ENCODE measurements around the gene PLEKHH2.
A peak's percentile ranks its signal among the peaks of the same experiment; 100 is the strongest.

Gene PLEKHH2

DNA sequence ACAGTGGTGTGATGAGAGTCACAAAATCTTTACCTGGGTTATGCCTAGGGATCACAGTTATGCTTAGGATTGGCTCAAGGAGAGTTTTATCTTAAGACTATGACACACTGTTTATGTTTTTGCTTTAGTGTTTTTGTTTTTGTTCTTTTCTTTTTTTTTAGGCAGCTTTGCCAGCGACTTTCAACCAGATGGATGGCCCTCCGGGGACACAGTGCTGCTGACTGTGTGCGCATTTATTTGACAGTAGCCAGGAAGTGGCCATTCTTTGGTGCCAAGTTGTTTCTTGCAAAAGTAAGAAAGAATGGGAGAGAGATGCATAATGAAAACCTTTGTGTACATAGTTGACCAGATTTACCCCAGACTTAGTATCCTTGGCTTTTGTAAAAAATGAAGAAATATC is 121.7 kb downstream of the PLEKHH2 start:
- FAIRE-seq (no peak), DNase-seq (ENCODE audit: low spot score) (no peak)

DNA sequence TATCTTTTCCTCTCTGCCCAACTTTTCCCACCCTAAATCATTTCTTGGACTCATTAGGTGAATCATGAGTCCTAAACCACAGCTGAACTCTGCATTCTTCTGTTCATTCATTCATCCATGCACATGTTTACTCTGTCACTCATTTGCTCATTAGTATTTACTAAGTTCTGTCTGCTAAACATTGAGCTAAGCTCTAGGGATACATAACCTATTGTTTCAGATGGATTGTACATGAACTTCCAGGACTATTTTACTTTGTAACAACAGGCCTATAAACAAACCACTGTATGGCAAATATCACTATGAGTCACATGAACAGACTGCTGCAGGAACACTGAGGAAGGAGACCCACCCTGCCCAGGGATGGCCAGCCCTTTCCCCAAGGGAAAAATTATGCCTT is 122.1 kb downstream of the PLEKHH2 start:
- DNase-seq (ENCODE audit: low spot score) = peak; percentile 56
- FAIRE-seq = peak; percentile 67

DNA sequence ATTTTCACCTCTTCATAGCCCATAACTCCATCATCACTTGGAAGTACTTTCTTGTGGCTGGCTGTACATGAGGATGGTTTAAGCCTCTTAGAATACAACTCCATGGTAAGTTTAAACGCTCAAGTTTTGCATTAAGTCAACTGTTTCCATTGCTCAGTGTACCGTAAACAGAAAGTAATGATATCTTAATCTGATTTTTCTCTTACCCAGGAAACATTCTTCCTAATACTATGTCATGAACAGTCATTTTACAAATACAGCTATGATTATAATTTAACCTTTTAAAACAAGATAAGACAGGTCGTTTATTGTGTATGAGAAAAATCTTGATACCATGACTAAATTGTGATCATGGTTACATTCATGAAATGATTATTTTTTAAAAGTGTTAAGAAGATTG is 125.2 kb downstream of the PLEKHH2 start:
- DNase-seq (ENCODE audit: low spot score) (no peak), FAIRE-seq (no peak)

DNA sequence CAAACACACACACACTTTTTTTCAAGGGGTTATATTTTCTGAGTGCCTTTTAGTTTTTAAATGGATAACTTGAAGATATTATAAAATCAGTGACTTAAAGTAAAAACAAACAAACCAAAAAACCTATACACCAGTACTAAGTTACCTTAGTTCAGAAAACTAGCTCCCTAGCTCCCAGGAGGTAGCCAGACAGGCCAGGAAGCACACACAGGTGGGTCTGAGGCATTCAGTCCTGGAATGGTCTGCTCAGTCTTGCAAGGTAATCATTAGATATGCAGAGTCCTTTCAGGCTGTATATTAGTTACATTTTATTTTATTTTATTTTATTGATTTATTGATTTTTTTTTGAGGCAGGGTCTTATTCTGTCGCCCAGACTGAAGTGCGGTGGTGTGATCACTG is 126.0 kb downstream of the PLEKHH2 start:
- no peak for FAIRE-seq

DNA sequence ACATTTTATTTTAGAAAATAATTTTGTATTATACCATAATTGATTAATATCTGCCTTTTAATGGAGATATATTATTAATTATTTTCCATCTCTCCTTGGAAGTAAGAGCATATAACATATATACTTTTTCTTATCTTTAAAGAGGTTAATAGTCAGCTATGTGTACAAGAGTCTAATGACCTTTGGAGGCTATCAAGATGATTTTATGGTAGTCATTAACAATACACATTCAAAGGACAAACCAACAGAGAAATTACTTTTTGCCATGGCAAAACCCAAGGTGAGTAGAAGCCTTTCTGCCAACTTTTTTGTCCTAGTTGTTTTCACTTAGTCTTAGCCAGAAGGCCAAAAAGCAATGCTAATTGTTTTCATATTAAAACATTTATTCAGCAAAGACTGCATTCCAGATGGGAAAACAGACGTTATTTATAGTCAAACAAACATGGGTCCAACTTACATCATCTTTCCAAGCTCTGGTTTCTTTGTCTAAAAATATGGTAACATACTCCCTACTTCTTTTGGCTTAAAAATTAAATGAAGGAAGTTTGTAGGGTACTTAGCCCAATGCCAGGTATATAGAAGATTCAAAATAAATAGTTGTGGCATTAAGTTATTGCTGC is 127.1 kb downstream of the PLEKHH2 start:
- no peak for DNase-seq (ENCODE audit: low spot score)
- FAIRE-seq = no peak

More for the DNA sequence above, 126.0 kb downstream of the PLEKHH2 start:
- no peak for DNase-seq (ENCODE audit: low spot score)

DNA sequence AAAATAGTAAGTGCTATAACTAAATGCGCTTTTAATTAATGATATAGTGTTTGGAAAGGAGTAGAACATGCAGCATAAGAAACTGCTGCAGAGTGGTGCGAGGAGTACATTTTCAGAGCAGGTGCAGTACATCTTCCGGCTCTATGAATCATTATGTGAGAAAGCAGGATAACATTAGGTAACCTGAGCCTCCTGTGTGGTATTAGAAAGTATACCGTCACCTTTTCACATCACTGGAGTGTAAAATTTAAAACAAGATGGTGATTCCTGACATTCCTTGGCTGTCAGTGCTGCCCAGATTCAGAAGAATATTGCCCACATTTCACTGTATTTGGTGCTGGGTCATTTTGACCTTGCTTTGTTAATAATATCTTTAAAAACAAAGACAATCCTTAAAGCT is 128.9 kb downstream of the PLEKHH2 start:
- DNase-seq (ENCODE audit: low spot score) = no peak
- FAIRE-seq = no peak

DNA sequence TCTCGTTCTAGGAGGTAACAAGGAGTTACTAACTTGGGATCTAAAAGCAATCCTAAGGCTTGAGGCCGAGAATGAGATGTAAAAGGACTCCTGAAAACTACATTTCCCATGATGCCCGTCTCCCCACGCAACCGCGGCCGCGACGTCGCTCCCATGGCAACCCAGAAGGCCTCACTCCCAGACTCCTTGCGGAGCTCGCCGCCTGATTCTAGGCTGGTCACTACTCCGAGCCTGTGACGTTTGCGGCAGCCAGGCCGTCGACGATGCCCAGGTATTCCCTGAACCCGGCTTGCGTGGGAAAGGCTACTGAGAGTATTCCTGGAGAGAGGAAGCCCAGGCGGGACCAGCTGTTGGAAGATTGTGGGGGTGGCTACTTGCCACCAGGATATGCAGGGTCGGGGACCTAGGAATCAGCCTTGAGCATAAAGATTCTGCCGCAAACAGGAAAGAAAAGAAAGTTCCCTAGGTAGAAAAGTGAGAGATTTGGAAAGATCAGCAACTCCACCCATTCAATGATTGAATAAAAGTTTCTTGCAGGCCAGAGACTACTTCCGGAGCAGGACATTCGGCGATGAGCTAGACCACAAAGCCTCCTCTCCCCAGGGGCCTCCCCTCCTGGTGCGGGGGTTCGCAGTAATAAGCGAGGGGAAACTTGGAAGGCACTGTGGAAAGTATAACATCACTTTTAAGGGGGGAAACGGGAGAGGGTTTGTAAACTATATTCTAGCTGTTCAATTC is 137.0 kb downstream of the PLEKHH2 start, which contains the start of gene DYNC2LI1:
Gene DYNC2LI1 (plus strand): TSS at position 164 of the 738 bp plus-strand sequence. CDS start 100 bp downstream, at position 264.
- DNase-seq (ENCODE audit: low spot score) (peak; percentile 97), FAIRE-seq (peak; percentile 86)

DNA sequence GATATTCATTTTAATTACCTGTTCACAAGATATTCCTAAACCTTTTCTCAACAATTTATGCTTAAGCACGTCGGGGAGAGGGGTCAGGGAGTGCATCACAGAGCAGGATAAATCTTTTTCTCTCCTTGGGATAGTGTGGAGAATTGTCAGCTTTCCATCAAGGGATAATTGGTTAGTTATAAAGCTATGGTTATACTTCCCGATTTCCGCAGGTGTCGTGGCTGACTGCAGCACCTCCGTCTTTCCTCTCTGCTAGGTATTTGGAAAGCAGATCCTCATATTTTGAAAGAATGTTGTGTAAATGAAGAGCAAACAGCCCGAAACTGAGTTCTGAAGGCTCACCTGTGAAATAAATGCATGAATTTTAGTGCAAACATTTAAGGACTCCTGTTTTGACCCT is 137.6 kb downstream of the PLEKHH2 start:
- FAIRE-seq (no peak), DNase-seq (ENCODE audit: low spot score) (no peak)

DNA sequence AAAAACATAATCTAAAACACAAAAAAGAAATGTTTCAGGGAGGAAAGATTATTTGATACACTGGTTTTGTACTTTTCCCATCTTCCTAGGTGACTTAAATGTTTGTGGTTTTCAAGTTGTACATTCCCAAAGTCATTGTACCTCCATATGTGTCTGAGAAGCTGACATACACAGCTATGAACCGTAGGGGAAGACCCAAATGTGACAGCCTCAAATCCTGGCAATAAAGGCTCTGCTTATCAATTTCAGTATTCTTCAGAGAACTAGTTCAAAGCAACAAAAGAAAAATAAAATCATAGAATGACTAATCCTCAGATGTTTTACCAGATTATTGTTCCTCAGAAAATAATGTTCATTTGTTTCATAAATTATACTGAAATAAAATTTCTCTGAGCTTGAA is 139.3 kb downstream of the PLEKHH2 start:
- FAIRE-seq = no peak

DNA sequence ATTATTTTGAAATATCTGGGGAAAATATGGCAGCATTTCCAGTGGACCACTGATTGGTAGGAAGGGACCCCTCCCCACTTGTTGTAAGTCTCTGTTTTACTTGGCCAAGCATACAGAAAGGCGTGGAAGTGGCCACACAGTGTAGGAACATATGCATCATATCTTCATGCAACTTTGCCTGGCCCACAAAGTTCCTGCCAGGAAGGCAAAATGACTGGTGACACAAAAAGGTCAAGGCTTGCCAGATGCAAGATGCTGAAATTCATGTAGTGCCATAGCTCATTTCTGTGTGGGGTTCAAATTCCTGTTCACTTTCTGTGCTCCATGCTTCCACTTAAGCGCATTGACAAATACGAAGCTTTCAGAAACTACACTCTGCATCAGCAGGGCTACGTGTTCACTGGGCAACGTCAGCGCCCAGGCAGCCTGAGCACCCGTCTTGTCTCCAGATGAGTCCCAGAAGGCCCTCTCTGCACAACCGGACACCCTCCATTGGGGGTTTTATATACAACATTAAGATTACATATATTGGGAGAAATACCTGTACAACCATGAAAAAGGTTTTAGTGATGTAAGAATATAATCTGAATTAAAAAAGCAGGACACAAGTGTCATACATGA is 140.4 kb downstream of the PLEKHH2 start:
- FAIRE-seq = no peak
- DNase-seq (ENCODE audit: low spot score) = no peak

More for the DNA sequence above, 139.3 kb downstream of the PLEKHH2 start:
- DNase-seq (ENCODE audit: low spot score) = no peak

DNA sequence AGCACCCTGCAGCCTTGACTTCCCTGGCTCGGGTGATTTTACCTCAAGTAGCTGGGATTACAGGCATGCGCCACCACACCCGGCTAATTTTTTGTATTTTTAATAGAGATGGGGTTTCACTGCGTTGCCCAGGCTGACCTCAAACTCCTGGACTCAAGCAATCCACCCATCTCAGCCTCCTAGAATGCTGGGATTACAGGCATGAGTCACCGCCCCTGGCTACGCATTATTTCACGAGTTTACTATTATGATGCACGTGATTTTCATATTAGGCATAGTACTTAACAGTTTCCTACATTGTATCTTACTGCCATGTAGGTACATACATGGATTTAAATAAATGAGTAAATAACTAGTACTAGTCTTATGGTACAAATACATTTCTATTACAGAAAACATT is 141.2 kb downstream of the PLEKHH2 start:
- FAIRE-seq = no peak
- no peak for DNase-seq (ENCODE audit: low spot score)

DNA sequence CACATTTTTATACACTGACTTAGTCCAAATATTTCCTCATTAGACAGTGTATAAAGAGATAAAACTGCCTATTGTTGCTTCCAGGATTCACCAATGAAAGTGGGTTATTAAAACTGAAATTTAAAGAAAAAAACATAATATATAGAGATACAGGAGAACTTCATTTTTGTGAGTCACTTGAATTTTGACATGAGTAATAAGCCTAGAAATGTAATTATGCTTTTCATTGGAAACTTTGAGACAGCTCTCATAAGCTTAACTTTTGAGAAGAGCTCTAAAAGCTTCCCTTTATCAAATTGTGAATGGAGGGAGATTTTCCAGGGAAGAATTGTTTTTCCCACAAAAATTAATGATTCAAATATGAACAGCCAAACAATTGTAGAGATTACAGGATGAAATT is 150.8 kb downstream of the PLEKHH2 start:
- FAIRE-seq (no peak), DNase-seq (ENCODE audit: low spot score) (no peak)

DNA sequence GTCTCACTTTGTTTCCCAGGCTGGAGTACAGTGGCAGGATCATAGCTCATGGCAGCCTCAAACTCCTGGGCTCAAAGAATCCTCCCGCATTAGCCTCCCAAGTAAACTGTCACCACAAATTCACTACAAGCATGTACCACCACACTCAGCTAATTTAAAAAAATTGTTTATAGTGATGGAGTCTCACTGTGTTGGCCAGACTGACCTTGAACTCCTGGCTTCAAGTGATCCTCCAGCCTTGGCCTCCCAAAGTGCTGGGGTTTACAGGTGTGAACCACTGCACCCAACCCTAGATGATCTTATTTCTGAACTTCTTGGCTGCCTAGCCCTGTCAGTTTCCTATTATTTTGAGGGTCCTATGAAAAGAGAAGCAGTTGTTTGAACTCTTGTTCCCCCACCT is 151.6 kb downstream of the PLEKHH2 start:
- DNase-seq (ENCODE audit: low spot score) (no peak), FAIRE-seq (no peak)

DNA sequence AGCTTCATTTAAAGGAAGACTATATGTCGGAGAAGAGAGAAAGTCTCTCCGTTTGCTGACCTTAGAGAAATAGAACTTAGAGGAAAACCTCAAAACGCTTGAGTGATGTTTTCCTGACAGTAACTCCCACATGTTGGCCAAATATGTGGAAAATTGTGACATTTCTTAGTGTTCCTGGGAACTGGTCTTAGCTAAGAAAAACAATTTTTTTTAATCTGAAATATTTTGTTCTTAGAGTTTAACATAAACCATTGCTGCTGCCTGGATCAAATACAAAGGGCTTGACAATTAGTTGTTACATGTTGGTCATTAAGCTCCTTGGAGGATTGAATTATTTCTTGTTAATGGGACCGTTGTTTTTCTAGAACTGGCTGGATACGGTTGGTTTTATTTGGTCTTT is 153.1 kb downstream of the PLEKHH2 start:
- FAIRE-seq = no peak
- DNase-seq (ENCODE audit: low spot score) = no peak

DNA sequence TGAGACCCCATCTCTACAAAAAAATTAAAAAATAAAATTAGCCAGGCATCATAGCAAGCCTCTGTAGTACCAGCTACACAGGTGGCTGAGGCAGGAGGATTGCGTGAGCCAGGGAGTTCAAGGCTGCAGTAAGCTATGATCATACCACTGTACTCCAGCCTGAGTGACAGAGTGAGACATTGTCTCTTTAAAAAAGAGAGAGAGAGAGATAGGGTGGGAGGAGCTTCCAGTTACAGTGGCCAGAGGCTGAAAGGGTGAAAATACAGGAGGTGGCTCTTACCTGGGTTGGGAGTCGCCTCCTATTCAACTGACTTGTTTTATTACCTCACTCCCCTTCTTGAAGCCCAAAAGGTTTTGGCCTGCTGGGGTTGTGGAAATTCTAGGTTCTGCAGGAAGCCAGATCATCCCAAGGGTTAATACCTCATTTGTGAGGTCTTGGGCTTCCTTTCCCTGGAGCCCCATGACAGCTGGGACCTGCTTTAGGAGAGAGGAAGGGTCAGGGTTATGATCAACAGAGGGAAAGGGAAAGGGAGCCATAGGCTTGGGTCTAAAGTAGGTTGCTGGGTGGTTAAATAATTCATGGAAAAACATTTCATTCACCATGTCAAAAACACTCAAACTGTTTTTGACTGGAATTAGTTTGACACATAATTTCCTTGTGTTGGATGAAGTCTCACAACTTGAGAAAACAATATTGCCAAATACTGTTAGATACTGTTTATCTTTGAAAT is 154.1 kb downstream of the PLEKHH2 start:
- DNase-seq (ENCODE audit: low spot score) = no peak
- FAIRE-seq = no peak

DNA sequence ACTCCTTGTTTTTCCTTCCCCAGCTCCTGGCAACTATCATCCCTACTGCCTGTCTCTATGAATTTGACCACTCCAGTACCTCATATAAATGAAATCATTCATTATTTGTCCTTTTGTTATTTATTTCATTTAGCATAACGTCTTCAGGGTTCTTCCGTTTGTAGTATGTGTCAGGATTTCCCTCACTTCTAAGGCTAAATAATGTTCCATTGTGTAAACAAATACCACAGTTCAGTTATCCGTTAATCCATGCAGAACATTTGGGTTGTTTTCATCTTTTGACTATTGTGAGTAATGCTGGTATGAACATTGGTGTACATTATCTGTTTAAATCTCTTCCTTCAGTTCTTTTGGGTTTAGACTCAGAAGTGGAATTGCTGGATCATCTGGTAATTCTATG is 155.6 kb downstream of the PLEKHH2 start:
- FAIRE-seq (no peak), DNase-seq (ENCODE audit: low spot score) (no peak)

DNA sequence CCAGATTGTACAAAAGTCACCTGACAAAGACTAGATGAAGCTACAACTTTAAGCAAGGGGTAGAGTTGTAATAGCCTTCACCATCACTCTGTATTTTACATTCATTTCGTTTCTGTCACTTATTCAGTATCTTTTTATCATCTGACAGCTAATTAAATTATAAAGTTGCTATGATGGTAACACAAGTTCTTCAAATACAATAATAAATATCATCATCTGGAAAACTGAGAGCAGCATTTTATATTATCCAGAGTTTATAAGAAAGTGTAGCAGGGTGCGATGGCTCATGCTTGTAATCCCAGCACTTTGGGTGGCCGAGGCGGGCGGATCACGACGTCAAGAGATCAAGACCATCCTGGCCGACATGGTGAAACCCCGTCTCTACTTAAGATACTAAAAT is 157.9 kb downstream of the PLEKHH2 start:
- FAIRE-seq (no peak), DNase-seq (ENCODE audit: low spot score) (no peak)

DNA sequence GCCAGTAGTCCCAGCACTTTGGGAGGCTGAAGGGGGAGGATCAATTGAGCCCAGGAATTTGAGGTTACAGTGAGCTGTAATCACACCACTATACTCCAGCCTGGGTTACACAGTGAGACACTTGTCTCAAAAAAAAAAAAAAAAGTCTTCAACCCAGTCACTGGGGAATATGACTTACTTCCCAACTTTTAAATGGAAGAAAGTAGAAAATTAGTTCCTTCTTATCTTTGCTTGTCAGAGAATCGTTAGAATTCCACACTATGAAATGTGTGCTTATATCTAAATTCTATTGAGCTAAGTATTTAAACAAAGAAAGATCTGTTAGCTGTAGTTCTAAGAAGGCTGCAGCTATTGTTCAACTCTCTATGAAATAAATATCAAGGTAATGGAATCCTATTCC is 159.1 kb downstream of the PLEKHH2 start:
- FAIRE-seq = no peak

DNA sequence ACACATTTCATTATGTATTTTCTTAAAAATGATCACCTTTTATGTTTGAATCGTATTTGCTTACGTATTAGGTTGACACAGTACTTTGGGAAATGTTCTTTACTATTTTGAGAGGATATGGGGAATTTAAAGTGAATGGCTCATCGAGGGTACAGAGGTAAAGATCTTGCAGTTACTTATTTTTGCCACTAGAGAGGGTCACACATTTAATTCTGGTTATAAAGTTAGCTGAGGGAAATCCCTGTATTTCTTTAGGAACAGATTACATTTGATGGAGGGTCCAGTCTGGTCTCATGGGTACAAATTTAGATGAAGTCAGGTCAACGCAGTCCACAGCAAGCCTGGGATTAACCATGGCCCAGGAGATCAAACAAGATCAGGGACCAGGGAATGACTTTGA is 161.2 kb downstream of the PLEKHH2 start:
- peak; percentile 31 for DNase-seq (ENCODE audit: low spot score)

More for the DNA sequence above, 159.1 kb downstream of the PLEKHH2 start:
- DNase-seq (ENCODE audit: low spot score) = no peak

DNA sequence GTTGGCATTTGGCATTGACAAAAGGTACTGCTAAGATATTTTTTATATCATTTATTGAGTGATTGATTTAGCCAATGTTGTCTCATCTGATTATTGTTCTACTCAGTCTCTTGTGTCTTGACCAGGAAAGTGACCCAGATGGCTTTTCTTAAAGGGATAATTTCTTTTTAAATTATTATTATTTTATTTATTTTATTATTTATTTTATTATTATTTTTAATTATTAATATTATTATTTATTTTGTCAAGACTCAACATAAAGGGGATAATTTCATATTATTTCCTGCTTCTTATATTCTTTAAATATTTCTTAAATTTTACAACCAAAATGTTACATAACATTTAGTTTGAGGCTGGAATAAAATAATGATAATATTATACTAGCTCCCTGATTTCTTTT is 163.8 kb downstream of the PLEKHH2 start:
- DNase-seq (ENCODE audit: low spot score) = no peak
- FAIRE-seq = no peak

More for the DNA sequence above, 161.2 kb downstream of the PLEKHH2 start:
- FAIRE-seq = peak; percentile 83

DNA sequence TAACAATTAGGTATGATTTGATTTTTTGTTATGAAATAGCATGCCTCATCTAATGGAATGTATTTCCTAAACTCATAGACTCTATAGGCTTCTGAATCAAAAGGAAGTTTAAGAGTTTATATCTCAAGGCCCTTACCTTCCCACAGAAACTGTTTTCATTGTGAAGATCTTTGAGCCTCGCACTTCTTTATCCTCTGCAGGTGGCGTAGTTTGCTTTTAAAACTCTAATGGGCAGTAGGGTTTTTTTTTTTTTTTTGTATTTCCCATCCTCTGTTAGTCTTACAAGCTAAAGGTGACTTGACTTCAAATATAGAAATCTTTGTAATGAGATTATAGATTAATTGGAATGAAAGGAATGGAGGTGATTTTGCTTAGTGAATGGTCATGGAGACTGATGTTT is 165.1 kb downstream of the PLEKHH2 start:
- no peak for FAIRE-seq
- no peak for DNase-seq (ENCODE audit: low spot score)

DNA sequence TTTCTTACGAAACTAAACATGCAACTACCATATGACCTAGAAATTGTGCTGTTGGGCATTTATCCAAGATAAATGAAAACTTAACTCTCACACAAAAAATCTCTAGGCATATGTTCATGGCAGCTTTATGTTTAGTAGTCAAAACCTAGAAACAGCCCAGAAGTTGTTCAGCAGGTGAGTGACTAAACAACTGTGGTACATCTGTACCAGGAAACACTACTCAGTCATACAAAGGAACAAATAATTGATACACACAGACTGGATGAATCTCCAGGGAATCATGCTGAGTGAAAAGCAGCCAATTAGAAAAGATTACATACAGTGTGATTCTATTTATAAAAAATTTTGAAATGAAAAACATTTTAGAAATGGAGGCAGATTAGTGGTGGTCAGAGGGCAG is 166.1 kb downstream of the PLEKHH2 start:
- no peak for FAIRE-seq

More for the DNA sequence above, 166.1 kb downstream of the PLEKHH2 start:
- DNase-seq (ENCODE audit: low spot score) = no peak

Data from urothelium cell line (cell line).